Calu3 (cell line): ENCODE measurements around the gene SOX14. TPM values are rescaled to one million over a fixed set of nuclear protein-coding genes. Genes with fewer than 3 reads are reported as not detected.

Source experiments
- BruUV-seq: library from RNA; stranded (reverse); fragments of 400-500 nt; replicated peaks from 2 replicates; lab custom pipeline; 2021; lab: Mats Ljungman, UMichigan
- CTCF ChIA-PET: fragments of 300-600 bp; sonication (Branson Sonifier 250); formaldehyde crosslinking; loops from one replicate; lab custom pipeline; 2022; ENCODE audit warnings: antibody characterized with exemption; lab: Charles Lee
- DNase-seq: peaks from one replicate; pipeline ENCODE4 v3.0.0; 2022
- H3K27ac Mint-ChIP-seq: one replicate; pipeline ENCODE4 v1.8.0; 2022; ENCODE audit warnings: mixed read lengths; ENCODE audit not compliant: unreplicated experiment
- H3K27me3 Mint-ChIP-seq: one replicate; pipeline ENCODE4 v1.8.0; 2022; ENCODE audit warnings: mixed read lengths; ENCODE audit not compliant: unreplicated experiment
- H3K36me3 Mint-ChIP-seq: one replicate; pipeline ENCODE4 v1.8.0; 2022; ENCODE audit warnings: mild to moderate bottlenecking, moderate library complexity, mixed read lengths; ENCODE audit not compliant: insufficient read depth, unreplicated experiment
- H3K4me1 Mint-ChIP-seq: one replicate; pipeline ENCODE4 v1.8.0; 2022; ENCODE audit warnings: mild to moderate bottlenecking, low read depth, mixed read lengths; ENCODE audit not compliant: unreplicated experiment
- H3K4me3 Mint-ChIP-seq: one replicate; pipeline ENCODE4 v1.8.0; 2022; ENCODE audit warnings: mild to moderate bottlenecking, low read depth, moderate library complexity, mixed read lengths; ENCODE audit not compliant: unreplicated experiment
- H3K9me3 Mint-ChIP-seq: one replicate; pipeline ENCODE4 v1.8.0; 2022; ENCODE audit warnings: low read depth, mixed read lengths; ENCODE audit not compliant: unreplicated experiment
- CTCF ChIP-seq: fragments of 200-600 bp; IDR thresholded peaks from one replicate; pipeline ENCODE4 v1.8.0; 2022; ENCODE audit warnings: antibody characterized with exemption; ENCODE audit not compliant: unreplicated experiment
- intact Hi-C: fragments of 100-400 bp; cut with micrococcal nuclease; formaldehyde crosslinking; loops from one replicate; pipeline ENCODE4 v1.10.0; 2022; ENCODE audit not compliant: unreplicated experiment
- total RNA-seq: library from RNA; stranded (reverse); gene quantifications from 2 replicates; pipeline ENCODE4 v1.2.3, GENCODE V29; 2022

The SOX14 gene
- total RNA-seq, 1 experiment from 2014 or later: not detected

- H3K27ac Mint-ChIP-seq: no peak overlapping the region
- BruUV-seq: no TSS peak
- no peaks in the 10 kb centered on the region for H3K36me3 Mint-ChIP-seq
- peaks cover 14% of the 10 kb centered on the region for H3K9me3 Mint-ChIP-seq
- no peaks in the 10 kb centered on the region for H3K4me1 Mint-ChIP-seq
- no peak for DNase-seq
- CTCF ChIA-PET: no interaction called here
- H3K27me3 Mint-ChIP-seq: no peaks in the 10 kb centered on the region
- intact Hi-C loops: no loop called here
- no peak overlapping the region for H3K4me3 Mint-ChIP-seq
- no peak for TF ChIP-seq CTCF
Observed at GRCh38 chr3:137738710-137739109, 25.4 kb upstream of the SOX14 start.

- no peak for TF ChIP-seq CTCF
- CTCF ChIA-PET: no interaction called here
- Mint-ChIP-seq H3K36me3 (no peaks in the 10 kb centered on the region), H3K4me3 (no peak overlapping the region), H3K4me1 (no peaks in the 10 kb centered on the region), H3K27me3 (peaks cover 30% of the 10 kb centered on the region), H3K27ac (no peak overlapping the region), H3K9me3 (peaks cover 2% of the 10 kb centered on the region)
- intact Hi-C loops: no loop called here
- BruUV-seq: no TSS peak
- no peak for DNase-seq
Observed at GRCh38 chr3:137743608-137744007, 20.5 kb upstream of the SOX14 start.

GRCh38 chr3:137746808-137747207 is 17.3 kb upstream of the SOX14 start:
- Mint-ChIP-seq H3K27me3 (peaks cover 40% of the 10 kb centered on the region), H3K4me1 (no peaks in the 10 kb centered on the region), H3K9me3 (peaks cover 2% of the 10 kb centered on the region), H3K4me3 (no peak overlapping the region), H3K27ac (no peak overlapping the region), H3K36me3 (no peaks in the 10 kb centered on the region)
- CTCF ChIA-PET: no interaction called here
- BruUV-seq: no TSS peak
- intact Hi-C loops: no loop called here
- DNase-seq: no peak
- no peak for TF ChIP-seq CTCF

- no peak overlapping the region for H3K27ac Mint-ChIP-seq
- no peak for TF ChIP-seq CTCF
- no peak for DNase-seq
- H3K4me3 Mint-ChIP-seq: no peak overlapping the region
- CTCF ChIA-PET: no interaction called here
- peaks cover 5% of the 10 kb centered on the region for H3K36me3 Mint-ChIP-seq
- H3K4me1 Mint-ChIP-seq: peaks cover 8% of the 10 kb centered on the region
- H3K9me3 Mint-ChIP-seq: peaks cover 8% of the 10 kb centered on the region
- no TSS peak for BruUV-seq
- intact Hi-C loops: no loop called here
- H3K27me3 Mint-ChIP-seq: peaks cover 44% of the 10 kb centered on the region
Observed at GRCh38 chr3:137759505-137759904, 4.6 kb upstream of the SOX14 start.
